Measurements from ENCODE around the gene TPH1.

- TF ChIP-seq CTCF (conservative IDR thresholded peaks at IDR 0.05; ENCODE audit: low read depth, low read length) (no peak), EZH2 (IDR thresholded peaks at IDR 0.05; ENCODE audit: borderline replicate concordance, low read depth, low read length, poor library complexity, severe bottlenecking) (no peak)
These were observed 32.8 kb upstream of the TPH1 start for GRCh38 chr11:18078909-18079308.

Measured in A673 (cell line).